ENCODE results near the gene DPY19L1.
"Not testable (repeated sequence)": the region's sequence is repeated elsewhere in the genome, so short reads cannot be mapped to it uniquely, and the experiment has no call there.

Gene DPY19L1

GRCh38 chr7:34920470-34920869, 116.8 kb downstream of the DPY19L1 start:
- not testable (repeated sequence) for DNase-seq (ENCODE audit: low read depth in 3 of 3)

- not testable (repeated sequence) for DNase-seq (ENCODE audit: low read depth in 3 of 3)
Observed at GRCh38 chr7:34919038-34919437, 118.2 kb downstream of the DPY19L1 start.

- DNase-seq (ENCODE audit: low read depth in 3 of 3): not testable (repeated sequence)
Observed at GRCh38 chr7:34918198-34918861, 119.0 kb downstream of the DPY19L1 start.

GRCh38 chr7:34917515-34917914, 119.8 kb downstream of the DPY19L1 start:
- DNase-seq (ENCODE audit: low read depth in 3 of 3): not testable (repeated sequence)

- DNase-seq (ENCODE audit: low read depth in 3 of 3): no peak
Observed at GRCh38 chr7:34916267-34916666, 121.0 kb downstream of the DPY19L1 start.

GRCh38 chr7:34912236-34912635, 125.0 kb downstream of the DPY19L1 start:
- no peak for DNase-seq (ENCODE audit: low read depth in 3 of 3)

GRCh38 chr7:34906266-34906850, 130.9 kb downstream of the DPY19L1 start:
- DNase-seq (ENCODE audit: low read depth in 3 of 3): not testable (repeated sequence)

GRCh38 chr7:34904987-34905386, 132.3 kb downstream of the DPY19L1 start:
- DNase-seq (ENCODE audit: low read depth in 3 of 3): no peak

- not testable (repeated sequence) for DNase-seq (ENCODE audit: low read depth in 3 of 3)
Observed at GRCh38 chr7:34903921-34904320, 133.4 kb downstream of the DPY19L1 start.

GRCh38 chr7:34902182-34902581, 135.1 kb downstream of the DPY19L1 start:
- DNase-seq (ENCODE audit: low read depth in 3 of 3): no peak

- no peak for DNase-seq (ENCODE audit: low read depth in 3 of 3)
Observed at GRCh38 chr7:34900891-34901513, 136.3 kb downstream of the DPY19L1 start.

- DNase-seq (ENCODE audit: low read depth in 3 of 3): no peak
Observed at GRCh38 chr7:34895202-34895601, 142.1 kb downstream of the DPY19L1 start.

- DNase-seq (ENCODE audit: low read depth in 3 of 3): no peak
Observed at GRCh38 chr7:34889951-34890350, 147.3 kb downstream of the DPY19L1 start.

- DNase-seq (ENCODE audit: low read depth in 3 of 3): no peak
Observed at GRCh38 chr7:34886856-34887255, 150.4 kb downstream of the DPY19L1 start.

- not testable (repeated sequence) for DNase-seq (ENCODE audit: low read depth in 3 of 3)
Observed at GRCh38 chr7:34883855-34884254, 153.4 kb downstream of the DPY19L1 start.

- DNase-seq (ENCODE audit: low read depth in 3 of 3): no peak
Observed at GRCh38 chr7:34879871-34880270, 157.4 kb downstream of the DPY19L1 start.

- not testable (repeated sequence) for DNase-seq (ENCODE audit: low read depth in 3 of 3)
Observed at GRCh38 chr7:34878944-34879735, 158.1 kb downstream of the DPY19L1 start.

Measured in stimulated activated CD4-positive, alpha-beta T cell treated with anti-CD3 and anti-CD28 coated beads, TNF-alpha, amount 100 ng/mL, for 48 hours (primary cell).